Fibroblast of mammary gland (primary cell): Measurements from ENCODE around the gene PRKG1.
"Not testable (repeated sequence)": the region's sequence is repeated elsewhere in the genome, so short reads cannot be mapped to it uniquely, and the experiment has no call there.

Experiments
- DNase-seq: peaks from one replicate; pipeline ENCODE4 v3.0.0-alpha.2; 2010; ENCODE audit warnings: low read depth
- H3K4me3 ChIP-seq: 2 replicates; pipeline ENCODE4 v1.5.1; 2011; ENCODE audit warnings: low read depth, mild to moderate bottlenecking, low read length, moderate library complexity; ENCODE audit not compliant: control insufficient read depth
- CTCF ChIP-seq: conservative IDR thresholded peaks from 2 replicates; pipeline ENCODE4 v1.5.1; 2011; ENCODE audit warnings: low read depth, low read length, inconsistent platforms; ENCODE audit not compliant: control insufficient read depth, insufficient read depth

Gene PRKG1

GRCh38 chr10:52032681-52033629 lies 958.7 kb downstream of the PRKG1 start:
- TF ChIP-seq CTCF, result no peak
- no peak overlapping the region for H3K4me3 ChIP-seq
- DNase-seq, result no peak

GRCh38 chr10:52039002-52039793 lies 964.9 kb downstream of the PRKG1 start:
- DNase-seq, H3K4me3 ChIP-seq: not testable (repeated sequence)

- DNase-seq, result no peak
- TF ChIP-seq CTCF, result no peak
- H3K4me3 ChIP-seq, result no peak overlapping the region
Observed at GRCh38 chr10:52040486-52040885, 966.2 kb downstream of the PRKG1 start.

GRCh38 chr10:52043811-52044210 lies 969.5 kb downstream of the PRKG1 start:
- no peak for DNase-seq
- no peak overlapping the region for H3K4me3 ChIP-seq
- no peak for TF ChIP-seq CTCF

GRCh38 chr10:52048051-52048450 lies 973.8 kb downstream of the PRKG1 start:
- no peak overlapping the region for H3K4me3 ChIP-seq
- TF ChIP-seq CTCF, result no peak
- DNase-seq, result no peak

GRCh38 chr10:52050429-52051047 lies 976.3 kb downstream of the PRKG1 start:
- TF ChIP-seq CTCF, result no peak
- no peak overlapping the region for H3K4me3 ChIP-seq
- no peak for DNase-seq
